Pancreas (tissue), 10 donors: ENCODE measurements around the gene SNAP47. TPM values are rescaled to one million over a fixed set of nuclear protein-coding genes. Genes with fewer than 3 reads are reported as not detected.

Experiments
- ATAC-seq, 4 donors: fragments of 200-7000 bp; cut with Tn5 transposase; one replicate each; pipeline versions ENCODE4 v1.8.0 to v1.9.1; 2020; ENCODE audit warnings: mild to moderate bottlenecking in 4 of 4, moderate library complexity in 4 of 4
- DNase-seq, 6 donors: peaks; one replicate each; pipeline ENCODE4 v3.0.0-alpha.2; 2020
- FAIRE-seq: peaks from 2 replicates; lab custom pipeline; 2012; peaks lifted over from hg19 to GRCh38; lab: Jason Lieb, UNC
- H3K27ac ChIP-seq, 4 donors: fragments of 200-600 bp; sonication (generic); 1 replicate in 3 of 4; 2 replicates in 1 of 4; pipeline versions ENCODE4 v1.5.0 to v1.8.0; 2020
- H3K27me3 ChIP-seq, 4 donors: fragments of 200-600 bp; one replicate each; pipeline ENCODE4 v1.8.0; 2021
- H3K36me3 ChIP-seq, 3 donors: fragments of 200-600 bp; sonication (generic) in 1 of 3; one replicate each; pipeline versions ENCODE4 v1.5.0 to v1.8.0; 2020 to 2021
- H3K4me1 ChIP-seq, 3 donors: fragments of 200-600 bp; one replicate each; pipeline ENCODE4 v1.8.0; 2021
- H3K4me3 ChIP-seq, 4 donors: fragments of 200-600 bp; sonication (generic) in 2 of 4; one replicate each; pipeline versions ENCODE4 v1.5.0 to v1.8.0; 2020 to 2021
- H3K9me3 ChIP-seq, 4 donors: fragments of 200-600 bp; one replicate each; pipeline ENCODE4 v1.8.0; 2021
- CTCF ChIP-seq, 4 donors: fragments of 200-600 bp; sonication (generic) in 3 of 4; IDR thresholded peaks; one replicate each; pipeline versions ENCODE4 v1.5.0 to v1.8.0; 2021; ENCODE audit warnings: antibody characterized with exemption in 4 of 4
- WGBS, 2 donors: extraction: QIAGEN DNeasy Blood & Tissue Kit; methylation state at CpG; one replicate each; pipeline ENCODE4 v1.1.7; 2013; 5-methylcytosine and 5-hydroxymethylcytosine counted together
- intact Hi-C, 3 donors: fragments of 100-400 bp; cut with DNase I; formaldehyde crosslinking; loops; one replicate each; pipeline versions ENCODE4 v1.11.1 to v1.14.2; 2022
- polyA plus RNA-seq, 2 donors: library from polyadenylated mRNA; stranded (reverse); fragments of 200-250 nt; gene quantifications; one replicate each; pipeline ENCODE4 v1.2.3, GENCODE V29; 2013
- total RNA-seq, 6 donors: library from RNA; stranded (reverse); fragmentation: NEBNext Ultra II Directional in 4 of 6; extraction: Animal tissue kit (Norgen Biotek cat#: 25700) in 4 of 6; gene quantifications; one replicate each; pipeline versions ENCODE4 v1.2.1 to v1.2.4, GENCODE V29; 2021 to 2023
- donor health status: healthy with polysubstance abuse.
- donor health status: DM: no; HTN: no; CAD: no; lungs with moderate emphysema.
- donor health status: DM: no; HTN: no; CAD: no.
- donor health status: control.
- donor health status: control.
- donor health status: Bipolar disorder and iron deficiency.
- donor health status: DM: yes; HTN: yes; CAD: no.
- donor health status: DM: no; HTN: no; CAD: no.
- donor health status: DM: no; HTN: no; CAD: no.
- donor health status: DM: yes; HTN: yes; CAD: no.

Gene SNAP47
- total and polyA plus RNA-seq, 8 donors = 12.3 to 21.5 (median 14.7) TPM

GRCh38 chr1:227768640-227769039, 33.4 kb downstream of the SNAP47 start:
- no peak for FAIRE-seq

DNA sequence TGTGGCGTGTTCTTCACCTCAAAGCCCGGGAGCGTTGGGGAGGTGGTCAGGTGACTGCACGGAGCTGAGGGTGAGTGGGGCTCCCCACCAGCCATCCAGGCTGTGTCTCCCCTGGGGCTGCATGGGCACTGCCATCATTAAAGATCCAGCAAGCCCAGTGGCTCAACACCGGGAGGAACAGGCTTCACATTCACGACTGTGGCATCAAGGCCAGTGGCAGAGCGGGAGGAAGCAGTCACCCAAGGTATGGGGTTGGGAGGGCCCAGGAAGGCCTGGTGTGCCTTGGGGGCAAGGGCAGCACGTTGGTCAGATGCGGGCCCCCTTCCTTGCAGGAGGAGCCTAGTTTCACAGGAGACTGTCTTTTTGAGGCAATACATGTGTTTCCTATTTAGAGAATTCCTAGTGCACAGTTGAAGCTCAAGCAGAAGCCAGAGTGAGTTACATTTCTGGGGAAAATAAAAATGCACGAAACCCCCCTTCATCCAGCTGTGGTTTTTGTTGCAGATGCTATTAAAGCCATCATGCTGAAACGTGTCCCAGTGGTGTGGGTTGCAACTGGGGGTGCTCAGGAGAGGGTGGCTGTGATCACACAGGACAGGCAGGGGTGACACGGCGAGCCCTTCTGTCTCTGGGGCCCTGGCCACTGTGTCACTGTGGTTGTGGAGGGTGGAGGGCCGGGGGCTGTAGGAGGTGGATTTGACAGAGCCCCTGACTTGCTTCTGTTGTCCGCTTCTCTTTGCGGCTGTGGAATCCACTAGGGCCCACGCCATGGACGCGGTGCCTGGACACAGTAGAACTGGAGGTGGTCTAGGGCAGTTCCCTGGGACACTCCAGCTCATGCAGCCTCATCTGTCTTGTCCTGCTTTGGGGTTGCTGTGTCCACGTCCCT, 34.1 kb downstream of the SNAP47 start:
- no peak for TF ChIP-seq CTCF (IDR thresholded peaks at IDR 0.05)

More at GRCh38 chr1:227768640-227769039, 33.4 kb downstream of the SNAP47 start:
- Histone ChIP-seq H3K4me3 (no peak overlapping the region), H3K36me3 (peaks cover 0 to 18% (median 4%) of the 10 kb centered on the region in 3 donors), H3K27me3 (no peaks in the 10 kb centered on the region), H3K27ac (no peak overlapping the region), H3K4me1 (no peaks in the 10 kb centered on the region), H3K9me3 (no peaks in the 10 kb centered on the region)
- intact Hi-C loops = loop anchor here in 2 of 3 donors (5.0 to 10.0 kb wide), 2 partner anchors 174 to 176 kb away; partner anchors contain the start of gene WNT9A (in 1 of the 2)
- DNase-seq (no peak), ATAC-seq (no peak)
- no peak for TF ChIP-seq CTCF (IDR thresholded peaks at IDR 0.05)
- 89 to 91% methylated on average over 6 of the region's 6 CpGs for WGBS, 2 donors

DNA sequence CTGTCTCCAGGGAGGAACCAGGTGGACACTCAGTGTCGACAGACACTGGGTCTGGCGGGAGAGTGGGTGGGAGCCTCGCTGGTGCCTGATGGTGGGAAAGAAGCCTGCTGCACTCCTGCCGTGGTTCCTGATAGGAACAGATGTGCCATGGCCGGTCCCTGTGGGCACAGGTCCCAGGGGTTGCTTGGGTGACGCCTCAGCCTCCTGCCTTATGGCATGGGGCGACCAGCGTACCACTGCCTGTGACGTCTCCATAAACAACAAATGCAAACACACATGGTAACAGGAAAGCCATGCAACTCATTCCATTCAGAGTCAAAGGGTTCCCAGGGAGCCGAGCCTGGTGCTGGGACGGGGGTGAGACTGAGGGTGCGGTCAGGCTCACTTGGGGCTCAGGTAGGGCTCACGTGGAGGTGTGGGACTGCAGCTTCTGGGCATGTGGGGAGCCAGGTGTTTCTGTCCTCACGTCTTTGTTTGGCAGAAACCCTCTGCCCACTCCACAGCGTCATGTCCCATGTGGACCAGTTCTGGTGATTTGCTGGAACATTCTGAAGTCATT, 34.8 kb downstream of the SNAP47 start:
- Histone ChIP-seq H3K9me3 (no peaks in the 10 kb centered on the region), H3K4me1 (no peaks in the 10 kb centered on the region), H3K27ac (no peak overlapping the region), H3K36me3 (peaks cover 0 to 18% (median 4%) of the 10 kb centered on the region in 3 donors), H3K4me3 (no peak overlapping the region), H3K27me3 (no peaks in the 10 kb centered on the region)
- DNase-seq (peak in 2 of 6 donors; percentile 44 to 54), ATAC-seq (no peak), FAIRE-seq (no peak)
- TF ChIP-seq CTCF (IDR thresholded peaks at IDR 0.05) = no peak
- intact Hi-C loops = loop anchor here in 2 of 3 donors (5.0 to 10.0 kb wide), 2 partner anchors 172 to 175 kb away; partner anchors contain the start of gene WNT9A (in 1 of the 2)
- WGBS, 2 donors = 79 to 81% methylated on average over 15 of the region's 15 CpGs

More for the DNA sequence above, 34.1 kb downstream of the SNAP47 start:
- Histone ChIP-seq H3K36me3 (peaks cover 0 to 18% (median 4%) of the 10 kb centered on the region in 3 donors), H3K9me3 (no peaks in the 10 kb centered on the region), H3K27ac (no peak overlapping the region), H3K4me3 (no peak overlapping the region), H3K27me3 (no peaks in the 10 kb centered on the region), H3K4me1 (no peaks in the 10 kb centered on the region)
- FAIRE-seq = no peak
- intact Hi-C loops = loop anchor here in 2 of 3 donors (5.0 to 10.0 kb wide), 2 partner anchors 173 to 176 kb away; partner anchors contain the start of gene WNT9A (in 1 of the 2)
- peak in 2 of 6 donors; percentile 42 to 43 for DNase-seq
- 90 to 92% methylated on average over 20 of the region's 20 CpGs for WGBS, 2 donors
- ATAC-seq = no peak

GRCh38 chr1:227770812-227771211, 35.6 kb downstream of the SNAP47 start:
- Histone ChIP-seq H3K9me3 (no peaks in the 10 kb centered on the region), H3K4me1 (no peaks in the 10 kb centered on the region), H3K27me3 (no peaks in the 10 kb centered on the region), H3K36me3 (peaks cover 0 to 18% (median 4%) of the 10 kb centered on the region in 3 donors), H3K27ac (no peak overlapping the region), H3K4me3 (no peak overlapping the region)
- FAIRE-seq (no peak), ATAC-seq (no peak), DNase-seq (peak in 2 of 6 donors; percentile 30 to 36)
- WGBS, 2 donors = 93 to 97% methylated on average over 13 of the region's 13 CpGs
- intact Hi-C loops = no loop called here
- TF ChIP-seq CTCF (IDR thresholded peaks at IDR 0.05) = no peak
